CD4-positive, alpha-beta T cell treated with Interleukin-10 for 1 hour (primary cell): ENCODE measurements around the gene TAF11L8.
"Not testable (repeated sequence)": the region's sequence is repeated elsewhere in the genome, so short reads cannot be mapped to it uniquely, and the experiment has no call there.

ENCODE experiments used
- DNase-seq: peaks from one replicate; pipeline ENCODE4 v3.0.0-alpha.2; 2020

The TAF11L8 gene

GRCh38 chr5:17590860-17591259 lies at the start of gene TAF11L8:
Gene TAF11L8 (minus strand): TSS chr5:17590960.
- not testable (repeated sequence) for DNase-seq

- DNase-seq: no peak
Measured at GRCh38 chr5:17634160-17634559, 43.4 kb upstream of the TAF11L8 start, which contains the start of gene TAF11L14. Gene TAF11L14 (plus strand): TSS chr5:17634460.

GRCh38 chr5:17631788-17632187 lies 41.0 kb upstream of the TAF11L8 start, which contains the start of gene TAF11L13:
Gene TAF11L13 (plus strand): TSS chr5:17632088.
- DNase-seq: not testable (repeated sequence)

DNA sequence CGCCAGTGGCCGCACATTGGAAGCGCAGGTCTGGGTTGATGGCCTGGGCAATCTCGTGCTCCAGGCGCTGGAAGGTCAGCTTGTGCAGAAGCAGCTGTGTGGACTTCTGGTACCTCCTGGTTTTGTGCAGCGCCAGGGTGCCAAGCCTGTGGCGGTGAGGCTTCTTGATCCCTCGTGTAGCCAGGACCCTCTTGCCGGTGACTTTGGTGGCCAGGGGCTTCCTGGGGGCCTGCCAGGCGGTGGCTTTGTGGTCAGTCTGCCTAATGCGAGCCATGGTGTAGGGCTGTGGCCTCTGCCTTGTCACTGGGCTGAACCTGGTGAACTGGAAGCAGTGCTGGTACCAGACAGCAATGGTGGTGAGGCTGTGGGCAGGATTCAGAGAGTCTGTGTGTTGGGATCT lies 34.9 kb upstream of the TAF11L8 start:
- DNase-seq: no peak

- DNase-seq: no peak
Measured at GRCh38 chr5:17620627-17621026, 29.9 kb upstream of the TAF11L8 start.

GRCh38 chr5:17619354-17619753 lies 28.6 kb upstream of the TAF11L8 start:
- DNase-seq: no peak

DNA sequence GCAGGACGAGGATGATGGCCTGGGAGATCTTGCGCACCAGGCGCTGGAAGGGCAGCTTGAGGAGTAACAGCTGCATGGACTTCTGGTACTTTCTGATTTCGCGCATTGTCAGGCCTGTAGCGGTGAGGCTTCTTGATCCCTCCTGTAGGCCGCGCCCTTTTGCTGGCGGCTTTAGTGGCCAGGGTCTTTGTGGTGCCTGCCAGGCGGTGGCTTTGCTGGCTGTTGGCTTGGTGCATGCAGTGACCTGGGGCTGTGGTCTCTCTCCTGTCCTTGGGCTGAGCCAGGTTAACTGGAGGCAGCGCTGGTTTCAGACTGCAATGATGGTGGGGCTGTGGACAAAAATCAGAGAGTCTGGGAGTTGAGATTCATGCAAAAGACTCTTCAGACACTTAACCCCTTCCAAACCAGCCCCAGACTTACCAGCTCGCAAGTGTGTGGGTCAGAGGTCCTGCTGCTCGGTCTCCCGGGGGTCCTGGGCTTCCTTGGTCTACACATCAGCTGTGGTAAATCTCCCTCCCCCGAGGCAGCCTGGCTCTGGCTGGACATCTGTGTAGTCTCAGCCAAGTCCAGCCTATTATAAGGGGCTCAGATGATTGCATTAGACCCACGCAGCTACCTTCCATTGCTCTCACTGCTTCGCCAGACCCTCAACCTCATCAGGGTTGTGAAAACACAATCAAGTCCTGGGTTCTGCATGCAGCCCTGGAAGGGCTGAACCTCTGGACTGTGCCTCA lies 24.3 kb upstream of the TAF11L8 start:
- no peak for DNase-seq

GRCh38 chr5:17610092-17610491 lies 19.3 kb upstream of the TAF11L8 start, which contains the start of gene TAF11L12:
Gene TAF11L12 (plus strand): TSS chr5:17610392.
- not testable (repeated sequence) for DNase-seq

- not testable (repeated sequence) for DNase-seq
Measured at GRCh38 chr5:17607461-17607860, 16.7 kb upstream of the TAF11L8 start.

DNA sequence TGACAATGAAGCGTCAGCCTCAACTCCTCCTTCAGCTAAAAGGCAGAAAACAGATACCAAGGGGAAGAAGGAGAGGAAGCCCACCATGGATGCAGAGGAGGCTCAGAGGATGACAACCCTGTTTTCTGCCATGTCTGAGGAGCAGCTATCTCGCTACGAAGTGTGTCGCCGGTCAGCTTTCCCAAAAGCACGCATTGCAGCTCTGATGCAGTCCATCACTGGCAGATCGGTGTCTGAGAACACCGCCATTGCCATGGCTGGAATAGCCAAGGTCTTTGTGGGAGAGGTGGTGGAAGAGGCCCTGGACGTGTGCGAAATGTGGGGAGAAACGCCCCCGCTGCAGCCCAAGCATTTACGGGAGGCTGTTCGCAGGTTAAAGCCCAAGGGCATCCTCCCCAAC lies 14.2 kb upstream of the TAF11L8 start:
- DNase-seq: no peak

- DNase-seq: not testable (repeated sequence)
Measured at GRCh38 chr5:17603880-17604279, 13.1 kb upstream of the TAF11L8 start, which contains the start of gene TAF11L11. Gene TAF11L11 (plus strand): TSS chr5:17604183.

- not testable (repeated sequence) for DNase-seq
Measured at GRCh38 chr5:17597728-17598127, 7.0 kb upstream of the TAF11L8 start, which contains the start of gene TAF11L10. Gene TAF11L10 (minus strand): TSS chr5:17597828.

- DNase-seq: not testable (repeated sequence)
Measured at GRCh38 chr5:17594255-17594654, 3.5 kb upstream of the TAF11L8 start, which contains the start of gene TAF11L9. Gene TAF11L9 (minus strand): TSS chr5:17594394.

GRCh38 chr5:17585658-17586057 lies 5.1 kb downstream of the TAF11L8 start, which contains the start of gene TAF11L7:
Gene TAF11L7 (minus strand): TSS chr5:17585758.
- not testable (repeated sequence) for DNase-seq
